IMR-90 (cell line): ENCODE measurements around the gene CDK15. TPM values are rescaled to one million over a fixed set of nuclear protein-coding genes. Genes with fewer than 3 reads are reported as not detected.
A peak's percentile ranks its signal among the peaks of the same experiment; 100 is the strongest.

ENCODE experiments used
- ATAC-seq: fragments of 200-7000 bp; cut with Tn5 transposase; 2 replicates; pipeline ENCODE4 v1.9.1; 2020; ENCODE audit warnings: low read depth, mild to moderate bottlenecking, moderate library complexity
- BruUV-seq: library from RNA; stranded (reverse); fragments of 400-500 nt; replicated peaks from 2 replicates; lab custom pipeline; 2021; lab: Mats Ljungman, UMichigan
- CTCF ChIA-PET: fragments of 300-600 bp; formaldehyde crosslinking; extraction: SDS; loops from one replicate; lab custom pipeline; 2021; ENCODE audit warnings: antibody characterized with exemption; lab: Yijun Ruan, JAX
- POLR2A ChIA-PET: fragments of 300-600 bp; sonication (Branson Sonifier 250); formaldehyde crosslinking; loops from one replicate; lab custom pipeline; 2022; ENCODE audit warnings: antibody characterized with exemption; ENCODE audit not compliant: unreplicated experiment; lab: Charles Lee
- DNase-seq: peaks from one replicate; pipeline ENCODE4 v3.0.0; 2013
- H2AFZ ChIP-seq: replicated peaks from 2 replicates; pipeline ENCODE3; 2013; ENCODE audit warnings: low read length, mild to moderate bottlenecking; ENCODE audit not compliant: poor library complexity
- H2AK5ac ChIP-seq: 2 replicates; pipeline ENCODE4 v1.6.1; 2013; ENCODE audit warnings: low read depth, low read length, inconsistent platforms
- H2AK9ac ChIP-seq: replicated peaks from 2 replicates; pipeline ENCODE3; 2013; ENCODE audit warnings: mild to moderate bottlenecking, low read depth, low read length, moderate library complexity; ENCODE audit not compliant: poor library complexity
- H2BK120ac ChIP-seq: 2 replicates; pipeline ENCODE4 v1.6.1; 2013; ENCODE audit warnings: low read depth, low read length, inconsistent platforms
- H2BK15ac ChIP-seq: 3 replicates; pipeline ENCODE4 v1.6.1; 2013; ENCODE audit warnings: low read depth, low read length, inconsistent platforms
- H2BK20ac ChIP-seq: 2 replicates; pipeline ENCODE4 v1.6.1; 2013; ENCODE audit warnings: low read depth, mild to moderate bottlenecking, inconsistent platforms, low read length, moderate library complexity
- H2BK5ac ChIP-seq: 2 replicates; pipeline ENCODE4 v1.6.1; 2013; ENCODE audit warnings: mild to moderate bottlenecking, low read depth, low read length, inconsistent platforms; ENCODE audit not compliant: poor library complexity, severe bottlenecking
- H3K14ac ChIP-seq: replicated peaks from 2 replicates; pipeline ENCODE4 v1.6.1; 2013; ENCODE audit warnings: low read depth, low read length, inconsistent platforms
- H3K18ac ChIP-seq: 2 replicates; pipeline ENCODE4 v1.6.1; 2013; ENCODE audit warnings: low read depth, low read length, control low read depth
- H3K23ac ChIP-seq: 2 replicates; pipeline ENCODE4 v1.6.1; 2013; ENCODE audit warnings: low read depth, low read length, inconsistent platforms
- H3K27ac ChIP-seq: 2 replicates; pipeline ENCODE4 v1.5.1; 2013; ENCODE audit warnings: mild to moderate bottlenecking, control low read depth, low read length; ENCODE audit not compliant: insufficient read depth
- H3K27me3 ChIP-seq: 2 replicates; pipeline ENCODE4 v1.6.1; 2013; ENCODE audit warnings: low read length; ENCODE audit not compliant: control insufficient read depth, insufficient read depth
- H3K36me3 ChIP-seq: 2 replicates; pipeline ENCODE4 v1.6.1; 2013; ENCODE audit warnings: low read length, mixed read lengths; ENCODE audit not compliant: control insufficient read depth, insufficient read depth
- H3K4ac ChIP-seq: 2 replicates; pipeline ENCODE4 v1.6.1; 2013; ENCODE audit warnings: low read depth, low read length, inconsistent platforms
- H3K4me1 ChIP-seq: 2 replicates; pipeline ENCODE4 v1.6.1; 2013; ENCODE audit warnings: low read length, mixed read lengths; ENCODE audit not compliant: control insufficient read depth, insufficient read depth
- H3K4me2 ChIP-seq: 2 replicates; pipeline ENCODE4 v1.6.1; 2013; ENCODE audit warnings: low read depth, mild to moderate bottlenecking, control low read depth, low read length, moderate library complexity
- H3K4me3 ChIP-seq: 2 replicates; pipeline ENCODE4 v1.5.1; 2013; ENCODE audit warnings: low read depth, mild to moderate bottlenecking, control low read depth, low read length, moderate library complexity; ENCODE audit not compliant: insufficient read depth
- H3K56ac ChIP-seq: 2 replicates; pipeline ENCODE4 v1.6.1; 2013; ENCODE audit warnings: low read length, inconsistent platforms; ENCODE audit not compliant: insufficient read depth; ENCODE audit errors: extremely low read depth
- H3K79me1 ChIP-seq, 2 experiments: 2 replicates each; pipeline ENCODE4 v1.6.1; 2013; ENCODE audit warnings: low read length in 2 of 2, inconsistent platforms in 1 of 2, low read depth in 1 of 2
- H3K9ac ChIP-seq: 2 replicates; pipeline ENCODE4 v1.6.1; 2013; ENCODE audit warnings: low read depth, low read length, control low read depth
- H3K9me1 ChIP-seq: 2 replicates; pipeline ENCODE4 v1.6.1; 2013; ENCODE audit warnings: low read length, inconsistent platforms; ENCODE audit not compliant: insufficient read depth
- H3K9me3 ChIP-seq: 2 replicates; pipeline ENCODE4 v1.6.1; 2013; ENCODE audit warnings: low read length; ENCODE audit not compliant: control insufficient read depth, insufficient read depth
- H4K20me1 ChIP-seq: 2 replicates; pipeline ENCODE4 v1.6.1; 2013; ENCODE audit warnings: low read length, inconsistent platforms; ENCODE audit not compliant: insufficient read depth
- H4K5ac ChIP-seq: 2 replicates; pipeline ENCODE4 v1.6.1; 2013; ENCODE audit warnings: mild to moderate bottlenecking, low read depth, low read length, control low read depth
- H4K8ac ChIP-seq, 2 experiments: 2 replicates each; pipeline ENCODE4 v1.6.1; 2013; ENCODE audit warnings: low read depth in 2 of 2, low read length in 2 of 2, control low read depth in 1 of 2, inconsistent platforms in 1 of 2
- H4K91ac ChIP-seq: 2 replicates; pipeline ENCODE4 v1.6.1; 2013; ENCODE audit warnings: low read depth, low read length, inconsistent platforms; ENCODE audit not compliant: insufficient read depth
- BHLHE40 ChIP-seq: fragments of 150-350 bp; IDR thresholded peaks from 2 replicates; pipeline ENCODE4 v1.6.1; 2016; ENCODE audit warnings: mild to moderate bottlenecking, low read depth, low read length
- CEBPB ChIP-seq: IDR thresholded peaks from 2 replicates; pipeline ENCODE4 v1.6.1; 2012; ENCODE audit warnings: low read depth, low read length, improper control_type of control experiment
- CTCF ChIP-seq: conservative IDR thresholded peaks from 2 replicates; pipeline ENCODE4 v1.5.1; 2012; ENCODE audit warnings: mild to moderate bottlenecking, low read depth, low read length, improper control_type of control experiment
- ELK1 ChIP-seq: fragments of 150-350 bp; IDR thresholded peaks from 2 replicates; pipeline ENCODE4 v1.6.1; 2016; ENCODE audit warnings: low read depth, mild to moderate bottlenecking, low read length, moderate library complexity, borderline replicate concordance
- FOS ChIP-seq: fragments of 150-350 bp; IDR thresholded peaks from 2 replicates; pipeline ENCODE4 v1.6.1; 2016; ENCODE audit warnings: low read depth, low read length
- MAFK ChIP-seq: IDR thresholded peaks from 2 replicates; pipeline ENCODE4 v1.6.1; 2012; ENCODE audit warnings: low read depth, low read length, improper control_type of control experiment
- MAZ ChIP-seq: IDR thresholded peaks from 2 replicates; pipeline ENCODE4 v1.6.1; 2012; ENCODE audit warnings: low read depth, mild to moderate bottlenecking, low read length, improper control_type of control experiment, moderate library complexity, borderline replicate concordance
- MXI1 ChIP-seq: IDR thresholded peaks from 2 replicates; pipeline ENCODE4 v1.6.1; 2012; ENCODE audit warnings: low read depth, mild to moderate bottlenecking, low read length, moderate library complexity, borderline replicate concordance
- NFE2L2 ChIP-seq: fragments of 150-350 bp; IDR thresholded peaks from 2 replicates; pipeline ENCODE4 v1.6.1; 2016; ENCODE audit warnings: low read depth, mild to moderate bottlenecking, low read length
- POLR2A ChIP-seq: IDR thresholded peaks from 2 replicates; pipeline ENCODE4 v1.6.1; 2012; ENCODE audit warnings: mild to moderate bottlenecking, low read depth, low read length
- RAD21 ChIP-seq: IDR thresholded peaks from 2 replicates; pipeline ENCODE4 v1.6.1; 2012; ENCODE audit warnings: low read length, improper control_type of control experiment
- RCOR1 ChIP-seq: IDR thresholded peaks from 2 replicates; pipeline ENCODE4 v1.6.1; 2012; ENCODE audit warnings: mild to moderate bottlenecking, low read length, improper control_type of control experiment; ENCODE audit not compliant: insufficient replicate concordance
- RFX5 ChIP-seq: IDR thresholded peaks from 2 replicates; pipeline ENCODE4 v1.8.0; 2012; ENCODE audit warnings: low read depth, mild to moderate bottlenecking, low read length, moderate library complexity
- SMC3 ChIP-seq: fragments of 150-350 bp; IDR thresholded peaks from 2 replicates; pipeline ENCODE4 v1.6.1; 2016; ENCODE audit warnings: low read depth, mild to moderate bottlenecking, antibody characterized with exemption, low read length, moderate library complexity
- USF2 ChIP-seq: fragments of 150-350 bp; IDR thresholded peaks from 2 replicates; pipeline ENCODE4 v1.6.1; 2017; ENCODE audit warnings: mild to moderate bottlenecking, antibody characterized with exemption, low read length, low read depth
- WGBS, 2 experiments: methylation state at CpG; one replicate each; pipeline versions ENCODE4 v1.1.5 to v1.1.7; 2013; ENCODE audit warnings: missing lambda C conversion rate in 2 of 2; ENCODE audit not compliant: insufficient read length in 1 of 2; ENCODE audit errors: extremely low coverage in 2 of 2; 5-methylcytosine and 5-hydroxymethylcytosine counted together
- dilution Hi-C: fragments of 300-500 bp; cut with HindIII; formaldehyde crosslinking; loops from one replicate; pipeline ENCODE4 v1.14.3; 2018; ENCODE audit warnings: low sequenced_read_pairs; ENCODE audit not compliant: unreplicated experiment
- in situ Hi-C: fragments of 300-500 bp; cut with MboI; formaldehyde crosslinking; loops from 3 replicates; pipeline ENCODE4 v1.14.3; 2019; ENCODE audit warnings: low sequenced_read_pairs, inconsistent platforms, mixed read lengths
- intact Hi-C: fragments of 100-400 bp; cut with micrococcal nuclease; formaldehyde crosslinking; loops from 2 replicates; pipeline ENCODE4 v1.10.0; 2022
- polyA plus RNA-seq, 3 experiments: library from polyadenylated mRNA; depleted of rRNA; stranded (reverse); fragments of >200 nt; gene quantifications; 2 replicates each; pipeline ENCODE4 v1.2.3, GENCODE V29; 2012; ENCODE audit warnings: low replicate concordance in 1 of 3
- total RNA-seq: library from RNA; depleted of rRNA; stranded (reverse); fragments of >200 nt; gene quantifications from 2 replicates; pipeline ENCODE4 v1.2.3, GENCODE V29; 2012

CDK15 gene
- total and polyA plus RNA-seq, 2 of the 4 experiments (the other 2 are of a cell fraction) = 16.1 to 33.0 TPM

- intact Hi-C loops (no loop called here), dilution Hi-C loops (no loop called here), in situ Hi-C loops (no loop called here)
- H3K9me3 ChIP-seq = no peaks in the 10 kb centered on the region
- no peak overlapping the region for H2AFZ ChIP-seq
- ChIA-PET CTCF (interaction anchor here (0.9 kb wide), 1 partner anchor 85 kb away, joined by 3 read pairs; no protein-coding TSS in a partner anchor), POLR2A (no interaction called here)
- H3K4me1 ChIP-seq = peaks cover 18% of the 10 kb centered on the region
- no peak overlapping the region for H3K23ac ChIP-seq
- H4K8ac ChIP-seq = no peak overlapping the region
- H3K4me3 ChIP-seq = no peak overlapping the region
- peak overlapping the region; percentile 73 for H3K4ac ChIP-seq
- no peak overlapping the region for H3K27ac ChIP-seq
- no peak overlapping the region for H4K5ac ChIP-seq
- no peak overlapping the region for H3K9ac ChIP-seq
- H3K27me3 ChIP-seq = no peaks in the 10 kb centered on the region
- peak overlapping the region; percentile 44; the same call in 1 of the 2 replicates for H3K18ac ChIP-seq
- peaks cover 17% of the 10 kb centered on the region for H3K9me1 ChIP-seq
- peak overlapping the region; percentile 24 for H2BK20ac ChIP-seq
- no peaks in the 10 kb centered on the region for H3K36me3 ChIP-seq
- H2BK120ac ChIP-seq = 0 out of 2 replicates have a peak overlapping the region, but pooled peaks have one; percentile 74
- no peak for DNase-seq
- H4K91ac ChIP-seq = no peak overlapping the region
- H3K56ac ChIP-seq = no peak overlapping the region; the same call in 1 of the 2 replicates
- WGBS, 2 experiments = 80% methylated on average over 3 of the region's 6 CpGs; no CpG with 5 or more reads in 1 of the 2 experiments
- BruUV-seq = no TSS peak
- H2BK5ac ChIP-seq = no peak overlapping the region
- 0 out of 3 replicates have a peak overlapping the region, but pooled peaks have one; percentile 47 for H2BK15ac ChIP-seq
- H3K14ac ChIP-seq = peak overlapping the region; percentile 34; the same call in 1 of the 2 replicates
- ATAC-seq = no peak
- no peak overlapping the region for H2AK9ac ChIP-seq
- H3K4me2 ChIP-seq = no peak overlapping the region
- H4K20me1 ChIP-seq = peaks cover 3% of the 10 kb centered on the region; the same call in 1 of the 2 replicates
- peaks cover 0 to 22% of the 10 kb centered on the region in 2 experiments; a peak in 2 of 4 replicates for H3K79me1 ChIP-seq
- TF ChIP-seq RFX5 = no peak
- TF ChIP-seq ELK1 = no peak
- TF ChIP-seq RAD21 = no peak
- no peak for TF ChIP-seq MAFK
- TF ChIP-seq CTCF = no peak
- no peak for TF ChIP-seq RCOR1
- no peak for TF ChIP-seq SMC3
- TF ChIP-seq NFE2L2 = no peak
- TF ChIP-seq USF2 = no peak
- no peak for TF ChIP-seq MAZ
- no peak for TF ChIP-seq BHLHE40
- TF ChIP-seq CEBPB = no peak
- no peak for TF ChIP-seq MXI1
- TF ChIP-seq FOS = no peak
- no peak for TF ChIP-seq POLR2A
- peak overlapping the region; percentile 68; the same call in 1 of the 2 replicates for H2AK5ac ChIP-seq
Observed at GRCh38 chr2:201891676-201892075, 85.3 kb downstream of the CDK15 start.
